Effector CD8-positive, alpha-beta T cell (primary cell): ENCODE results near the gene MAP2K4.
"Not testable (repeated sequence)": the region's sequence is repeated elsewhere in the genome, so short reads cannot be mapped to it uniquely, and the experiment has no call there.

ENCODE experiments used
- DNase-seq: peaks from one replicate; lab custom pipeline; 2025; lab: John Stamatoyannopoulos, UW

MAP2K4 gene

DNA sequence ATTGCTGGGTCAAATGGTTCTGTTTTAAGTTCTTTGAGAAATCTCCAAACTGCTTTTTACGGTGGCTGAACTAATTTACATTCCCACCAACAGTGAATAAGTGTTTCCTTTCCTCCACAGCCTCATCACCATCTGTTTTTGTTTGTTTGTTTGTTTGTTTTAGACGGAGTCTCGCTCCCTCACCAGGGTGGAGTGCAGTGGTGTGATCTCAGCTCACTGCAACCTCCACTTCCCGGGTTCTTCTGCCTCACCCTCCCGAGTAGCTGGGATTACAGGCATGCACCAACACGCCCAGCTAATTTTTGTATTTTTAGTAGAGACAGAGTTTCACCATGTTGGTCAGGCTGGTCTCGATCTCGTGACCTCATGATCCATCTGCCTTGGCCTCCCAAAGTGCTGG, 141.5 kb downstream of the MAP2K4 start:
- DNase-seq = not testable (repeated sequence)

DNA sequence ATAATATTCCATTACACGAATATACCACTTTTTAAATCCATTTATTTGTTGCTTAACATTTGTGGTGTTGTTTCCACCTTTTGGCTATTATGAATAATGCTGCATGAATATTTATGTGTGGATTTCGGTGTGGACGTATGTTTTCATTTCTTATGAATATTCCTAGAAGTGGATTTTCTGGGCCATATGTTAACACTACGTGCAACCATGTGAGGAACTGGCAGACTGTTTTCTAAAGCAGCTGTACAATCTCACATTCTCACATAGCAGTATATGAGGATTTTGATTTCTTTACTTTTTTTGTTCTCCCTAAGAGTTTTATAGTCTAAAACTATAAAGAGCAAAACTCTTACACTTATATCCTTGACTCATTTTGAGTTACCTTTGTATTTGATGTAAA, 143.4 kb downstream of the MAP2K4 start:
- no peak for DNase-seq

DNA sequence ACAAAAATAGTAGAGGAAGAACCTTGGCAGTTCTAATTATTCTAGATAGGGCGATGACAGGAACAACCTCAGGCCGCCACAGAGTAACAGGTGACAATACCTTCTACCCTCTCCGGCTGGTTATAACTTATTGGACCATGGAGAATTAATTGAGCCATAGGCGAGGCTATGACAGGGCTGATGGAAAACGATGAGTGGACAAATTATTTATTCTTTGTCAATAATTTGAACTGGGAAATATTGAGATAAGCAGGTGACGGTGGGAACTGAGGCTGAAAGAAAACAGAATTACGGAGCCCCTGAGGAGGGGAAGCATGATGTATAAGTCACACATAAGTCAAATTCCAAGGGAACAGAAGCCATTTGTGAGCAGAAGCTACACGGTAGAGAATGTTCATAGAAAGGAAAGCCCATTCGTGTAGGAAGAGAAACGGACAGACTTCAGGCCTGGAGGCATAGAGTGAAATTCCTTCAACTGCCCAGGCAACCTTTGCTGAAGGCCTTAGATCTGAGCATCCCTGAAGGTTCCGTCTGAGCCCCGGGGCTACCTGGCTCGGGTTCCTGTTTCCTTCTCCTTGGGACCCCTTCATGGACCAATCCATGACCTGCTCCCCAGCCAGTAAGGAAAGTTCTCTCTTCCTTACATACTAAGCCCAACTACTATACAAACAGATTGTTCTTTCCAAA, 158.1 kb downstream of the MAP2K4 start:
- no peak for DNase-seq

DNA sequence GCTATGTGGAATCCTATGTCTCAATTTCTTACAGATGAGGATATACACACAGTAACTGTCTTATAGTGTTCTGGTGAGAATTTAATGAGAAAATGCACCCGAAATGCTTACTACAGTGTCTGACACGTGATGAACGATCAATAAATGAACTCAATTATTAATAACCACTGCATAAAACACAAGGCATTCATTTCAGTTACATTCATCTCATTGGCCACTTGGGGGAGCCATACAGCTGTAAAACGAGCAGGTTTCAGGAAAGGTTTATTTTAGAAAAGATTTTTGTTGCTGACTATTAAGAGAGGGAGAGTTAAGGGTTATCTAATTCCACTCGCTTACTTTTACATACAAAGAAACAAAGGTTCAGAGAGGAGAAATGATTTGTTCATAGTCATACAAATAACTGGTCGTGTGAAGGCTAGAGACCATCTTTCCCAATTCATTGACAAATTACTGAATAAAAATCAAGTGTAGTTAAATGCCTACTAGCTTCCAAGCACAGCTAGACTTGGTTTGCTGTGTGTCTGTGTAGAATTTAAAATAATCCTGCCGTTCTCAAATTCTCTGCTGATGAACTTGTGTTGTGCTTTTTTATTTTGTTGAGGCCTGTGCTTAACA, 160.1 kb downstream of the MAP2K4 start:
- no peak for DNase-seq

DNA sequence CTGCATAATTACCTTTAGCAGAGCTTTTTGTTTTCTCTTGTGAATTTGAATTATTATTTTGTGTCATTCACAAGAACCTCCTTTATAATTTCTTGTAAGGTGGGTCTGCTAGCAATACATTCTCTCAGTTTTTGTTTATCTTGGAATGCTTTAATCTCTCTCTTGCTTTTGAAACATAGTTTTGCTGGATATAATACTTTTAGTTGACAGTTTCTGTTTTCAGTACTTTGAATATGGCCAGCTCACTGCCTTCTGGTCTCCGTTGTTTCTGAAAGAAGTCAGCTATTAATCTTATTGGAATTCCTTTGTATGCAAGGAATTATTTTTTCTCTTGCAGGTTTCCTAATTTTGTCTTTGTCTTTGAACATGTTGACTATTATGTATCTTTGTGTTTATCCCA, 167.0 kb downstream of the MAP2K4 start:
- no peak for DNase-seq

DNA sequence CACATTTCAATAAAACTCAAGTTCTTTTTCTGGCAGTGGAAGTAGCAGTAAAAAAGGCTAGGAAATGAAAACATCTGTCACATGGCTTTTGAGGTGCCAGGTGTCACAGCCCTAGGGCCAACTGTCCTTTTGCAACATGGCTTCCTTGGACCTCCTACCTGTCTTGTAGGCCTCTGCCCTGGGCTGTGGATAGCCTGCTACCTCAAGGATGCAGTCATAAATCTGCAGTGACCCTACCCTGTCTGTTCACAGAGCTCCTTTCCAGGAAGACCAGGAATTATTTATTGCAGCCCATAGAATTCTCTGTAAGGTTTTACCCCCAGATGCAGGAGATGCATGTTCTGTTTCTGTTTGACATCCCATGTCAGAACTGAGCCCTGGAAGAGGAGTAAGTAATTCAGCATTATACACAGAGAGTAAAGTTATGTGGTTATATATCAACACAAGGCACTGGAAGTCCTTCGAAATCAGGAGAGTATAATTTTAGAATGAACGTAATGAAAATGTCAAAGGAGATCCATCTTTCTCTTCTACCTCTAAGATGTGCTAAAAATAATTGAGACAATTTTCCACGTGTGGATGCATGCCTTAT, 172.6 kb downstream of the MAP2K4 start:
- no peak for DNase-seq
